Kidney epithelial cell (primary cell): Measurements from ENCODE around the gene TOMM22. TPM values are rescaled to one million over a fixed set of nuclear protein-coding genes. Genes with fewer than 3 reads are reported as not detected.

Source experiments
- DNase-seq: peaks from one replicate; pipeline ENCODE4 v3.0.0-alpha.2; 2010; ENCODE audit warnings: low read depth
- H3K27me3 ChIP-seq: 2 replicates; pipeline ENCODE4 v1.6.0; 2011; ENCODE audit warnings: low read length; ENCODE audit not compliant: control insufficient read depth, insufficient read depth
- H3K36me3 ChIP-seq: 2 replicates; pipeline ENCODE4 v1.5.1; 2011; ENCODE audit warnings: low read length; ENCODE audit not compliant: control insufficient read depth, insufficient read depth
- H3K4me3 ChIP-seq: 2 replicates; pipeline ENCODE4 v1.5.1; 2011; ENCODE audit warnings: low read depth, mild to moderate bottlenecking, control low read depth, low read length
- total RNA-seq: library from RNA; depleted of rRNA; stranded (reverse); fragments of >200 nt; gene quantifications from 2 replicates; pipeline ENCODE4 v1.2.3, GENCODE V29; 2015
- TF ChIP-seq, protein P1 (sequence below): IDR thresholded peaks from 2 replicates; pipeline ENCODE4 v1.5.1; 2011; ENCODE audit warnings: mild to moderate bottlenecking, moderate library complexity, low read length, control low read depth, inconsistent platforms; ENCODE audit not compliant: insufficient read depth, poor library complexity, severe bottlenecking

TOMM22 gene
- total RNA-seq, 1 donor from 2014 or later: 56.4 TPM

DNA sequence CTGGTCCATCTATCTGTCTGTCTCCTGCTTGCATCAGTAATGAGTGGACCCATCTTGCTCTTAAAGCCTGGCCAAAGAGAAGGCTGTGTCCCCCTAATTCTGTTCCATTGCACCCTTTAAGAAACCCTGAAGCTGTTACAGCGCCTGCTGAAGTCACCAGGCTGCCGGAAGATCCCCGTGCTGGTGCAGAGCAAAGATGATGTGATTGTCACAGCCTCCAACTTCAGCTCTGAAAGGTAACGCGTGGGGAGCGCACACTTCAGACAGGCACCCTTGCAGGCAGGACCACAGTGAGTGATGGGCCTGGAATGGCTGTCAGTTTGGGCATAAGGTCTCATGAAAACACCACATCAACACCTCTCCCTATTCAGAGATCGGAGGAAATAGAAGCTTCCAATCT, 42.4 kb downstream of the TOMM22 start:
- peaks cover 8% of the 10 kb centered on the region for H3K36me3 ChIP-seq

DNA sequence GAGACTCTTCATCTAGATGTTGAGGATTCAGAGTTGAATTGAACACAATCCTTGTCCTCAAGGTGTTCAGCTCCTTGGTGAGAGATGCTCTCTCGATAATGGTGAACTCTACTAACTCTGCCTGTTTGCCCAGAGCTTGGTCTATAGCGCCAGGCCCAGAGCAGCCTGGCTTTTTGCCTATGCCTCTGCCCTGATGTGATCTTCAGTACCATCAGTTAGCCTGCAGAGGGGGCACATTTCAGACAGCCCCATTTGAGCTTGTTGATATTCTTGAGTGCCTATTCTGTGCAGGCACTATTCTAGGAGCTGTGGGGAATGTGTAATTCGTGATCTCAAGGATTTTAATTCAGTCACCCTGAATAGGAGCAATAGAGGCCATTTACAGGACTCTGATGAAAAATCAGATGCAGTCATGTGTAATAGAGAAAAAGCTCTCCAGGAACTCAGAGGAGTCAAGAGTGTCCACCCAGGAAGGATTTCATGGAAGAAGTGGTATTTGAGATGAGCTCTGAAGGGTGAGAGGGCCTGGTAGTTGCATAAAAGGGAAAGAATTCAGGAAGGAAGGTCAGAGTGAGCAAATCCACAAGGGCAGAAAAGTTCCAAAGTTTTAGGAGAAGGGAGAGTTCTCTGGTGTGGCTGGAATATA, 43.3 kb downstream of the TOMM22 start:
- H3K4me3 ChIP-seq: no peak overlapping the region
- H3K27me3 ChIP-seq: no peaks in the 10 kb centered on the region
- peaks cover 9% of the 10 kb centered on the region for H3K36me3 ChIP-seq
- TF ChIP-seq, protein P1, sequence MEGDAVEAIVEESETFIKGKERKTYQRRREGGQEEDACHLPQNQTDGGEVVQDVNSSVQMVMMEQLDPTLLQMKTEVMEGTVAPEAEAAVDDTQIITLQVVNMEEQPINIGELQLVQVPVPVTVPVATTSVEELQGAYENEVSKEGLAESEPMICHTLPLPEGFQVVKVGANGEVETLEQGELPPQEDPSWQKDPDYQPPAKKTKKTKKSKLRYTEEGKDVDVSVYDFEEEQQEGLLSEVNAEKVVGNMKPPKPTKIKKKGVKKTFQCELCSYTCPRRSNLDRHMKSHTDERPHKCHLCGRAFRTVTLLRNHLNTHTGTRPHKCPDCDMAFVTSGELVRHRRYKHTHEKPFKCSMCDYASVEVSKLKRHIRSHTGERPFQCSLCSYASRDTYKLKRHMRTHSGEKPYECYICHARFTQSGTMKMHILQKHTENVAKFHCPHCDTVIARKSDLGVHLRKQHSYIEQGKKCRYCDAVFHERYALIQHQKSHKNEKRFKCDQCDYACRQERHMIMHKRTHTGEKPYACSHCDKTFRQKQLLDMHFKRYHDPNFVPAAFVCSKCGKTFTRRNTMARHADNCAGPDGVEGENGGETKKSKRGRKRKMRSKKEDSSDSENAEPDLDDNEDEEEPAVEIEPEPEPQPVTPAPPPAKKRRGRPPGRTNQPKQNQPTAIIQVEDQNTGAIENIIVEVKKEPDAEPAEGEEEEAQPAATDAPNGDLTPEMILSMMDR: peak; percentile 59
- DNase-seq: no peak

More for the DNA sequence above, 42.4 kb downstream of the TOMM22 start:
- no peak for DNase-seq
- no peak overlapping the region for H3K4me3 ChIP-seq
- H3K27me3 ChIP-seq: no peaks in the 10 kb centered on the region
- TF ChIP-seq, protein P1: no peak

DNA sequence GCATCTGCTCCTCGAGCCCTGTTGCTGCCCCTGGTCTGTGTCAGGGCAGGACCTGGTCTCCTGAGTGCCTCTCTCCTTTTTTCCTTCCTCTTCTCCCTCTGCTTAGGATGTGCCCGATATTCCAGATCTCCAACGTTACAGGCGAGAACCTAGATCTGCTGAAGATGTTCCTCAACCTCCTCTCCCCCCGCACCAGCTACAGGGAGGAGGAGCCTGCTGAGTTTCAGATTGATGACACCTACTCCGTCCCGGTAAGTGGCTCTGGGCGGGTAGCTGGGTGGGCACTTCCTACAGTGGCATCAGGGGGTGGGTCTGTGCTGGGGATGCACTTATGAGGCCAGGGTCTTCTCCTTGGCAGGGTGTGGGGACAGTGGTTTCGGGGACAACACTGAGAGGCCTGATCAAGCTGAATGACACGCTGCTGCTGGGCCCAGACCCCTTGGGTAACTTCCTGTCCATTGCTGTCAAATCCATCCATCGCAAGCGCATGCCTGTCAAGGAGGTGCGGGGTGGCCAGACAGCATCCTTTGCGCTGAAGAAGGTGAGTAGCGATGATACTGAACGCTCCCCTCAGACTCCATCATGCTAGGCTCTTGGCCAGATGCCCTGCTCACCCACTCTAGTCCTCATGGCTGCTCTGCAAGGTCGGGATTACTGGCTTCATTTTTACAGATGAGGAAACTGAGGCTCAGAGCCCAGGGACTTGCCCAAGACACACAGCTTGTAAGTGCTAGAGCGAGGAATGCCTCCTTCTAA, 44.3 kb downstream of the TOMM22 start:
- TF ChIP-seq, protein P1: no peak
- Histone ChIP-seq H3K4me3 (no peak overlapping the region), H3K36me3 (peaks cover 10% of the 10 kb centered on the region), H3K27me3 (no peaks in the 10 kb centered on the region)
- DNase-seq: no peak

- H3K27me3 ChIP-seq: no peaks in the 10 kb centered on the region
Observed at GRCh38 chr22:38727123-38727522, 45.4 kb downstream of the TOMM22 start.

GRCh38 chr22:38727530-38728451, 46.0 kb downstream of the TOMM22 start:
- no peaks in the 10 kb centered on the region for H3K27me3 ChIP-seq
- TF ChIP-seq, protein P1: no peak
- DNase-seq: no peak
- peaks cover 10% of the 10 kb centered on the region for H3K36me3 ChIP-seq
- no peak overlapping the region for H3K4me3 ChIP-seq

More at GRCh38 chr22:38727123-38727522, 45.4 kb downstream of the TOMM22 start:
- TF ChIP-seq, protein P1: no peak
- no peak for DNase-seq
- no peak overlapping the region for H3K4me3 ChIP-seq
- H3K36me3 ChIP-seq: peaks cover 10% of the 10 kb centered on the region
